Omental fat pad (tissue), 4 donors: ENCODE data around the gene NADK. TPM values are rescaled to one million over a fixed set of nuclear protein-coding genes. Genes with fewer than 3 reads are reported as not detected.
"Not testable (repeated sequence)": the region's sequence is repeated elsewhere in the genome, so short reads cannot be mapped to it uniquely, and the experiment has no call there.

Experiments used
- ATAC-seq: fragments of 150-250 bp; one replicate; pipeline ENCODE4 v1.9.1; 2016; ENCODE audit warnings: mild to moderate bottlenecking, moderate library complexity; ENCODE audit not compliant: low FRiP score
- DNase-seq: peaks from one replicate; pipeline ENCODE4 v3.0.0-alpha.2; 2019; ENCODE audit warnings: low spot score
- total RNA-seq, 4 donors: library from RNA; depleted of rRNA; stranded (reverse); fragments of >200 nt; gene quantifications; one replicate each; pipeline ENCODE4 v1.1.0, GENCODE V29; 2016
- TF ChIP-seq, protein P1 (sequence below), 3 donors: fragments of 450-650 bp; IDR thresholded peaks; one replicate each; pipeline ENCODE4 v1.5.1; 2016 to 2017; ENCODE audit warnings: antibody characterized with exemption in 3 of 3, mild to moderate bottlenecking in 3 of 3, moderate library complexity in 2 of 3

NADK gene
- total RNA-seq, 4 donors from 2014 or later = 97.2 to 136 (median 114) TPM

- no peak for DNase-seq
- ATAC-seq = no peak
- TF ChIP-seq, protein P1, sequence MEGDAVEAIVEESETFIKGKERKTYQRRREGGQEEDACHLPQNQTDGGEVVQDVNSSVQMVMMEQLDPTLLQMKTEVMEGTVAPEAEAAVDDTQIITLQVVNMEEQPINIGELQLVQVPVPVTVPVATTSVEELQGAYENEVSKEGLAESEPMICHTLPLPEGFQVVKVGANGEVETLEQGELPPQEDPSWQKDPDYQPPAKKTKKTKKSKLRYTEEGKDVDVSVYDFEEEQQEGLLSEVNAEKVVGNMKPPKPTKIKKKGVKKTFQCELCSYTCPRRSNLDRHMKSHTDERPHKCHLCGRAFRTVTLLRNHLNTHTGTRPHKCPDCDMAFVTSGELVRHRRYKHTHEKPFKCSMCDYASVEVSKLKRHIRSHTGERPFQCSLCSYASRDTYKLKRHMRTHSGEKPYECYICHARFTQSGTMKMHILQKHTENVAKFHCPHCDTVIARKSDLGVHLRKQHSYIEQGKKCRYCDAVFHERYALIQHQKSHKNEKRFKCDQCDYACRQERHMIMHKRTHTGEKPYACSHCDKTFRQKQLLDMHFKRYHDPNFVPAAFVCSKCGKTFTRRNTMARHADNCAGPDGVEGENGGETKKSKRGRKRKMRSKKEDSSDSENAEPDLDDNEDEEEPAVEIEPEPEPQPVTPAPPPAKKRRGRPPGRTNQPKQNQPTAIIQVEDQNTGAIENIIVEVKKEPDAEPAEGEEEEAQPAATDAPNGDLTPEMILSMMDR (IDR thresholded peaks at IDR 0.05) = no peak
Measured at GRCh38 chr1:1753607-1754005, 24.7 kb downstream of the NADK start.

- ATAC-seq (no peak), DNase-seq (no peak)
- TF ChIP-seq, protein P1 (IDR thresholded peaks at IDR 0.05) = no peak
Measured at GRCh38 chr1:1752636-1753606, 25.3 kb downstream of the NADK start.

GRCh38 chr1:1752190-1752589, 26.1 kb downstream of the NADK start:
- DNase-seq (no peak), ATAC-seq (no peak)
- TF ChIP-seq, protein P1 (IDR thresholded peaks at IDR 0.05) = no peak

DNA sequence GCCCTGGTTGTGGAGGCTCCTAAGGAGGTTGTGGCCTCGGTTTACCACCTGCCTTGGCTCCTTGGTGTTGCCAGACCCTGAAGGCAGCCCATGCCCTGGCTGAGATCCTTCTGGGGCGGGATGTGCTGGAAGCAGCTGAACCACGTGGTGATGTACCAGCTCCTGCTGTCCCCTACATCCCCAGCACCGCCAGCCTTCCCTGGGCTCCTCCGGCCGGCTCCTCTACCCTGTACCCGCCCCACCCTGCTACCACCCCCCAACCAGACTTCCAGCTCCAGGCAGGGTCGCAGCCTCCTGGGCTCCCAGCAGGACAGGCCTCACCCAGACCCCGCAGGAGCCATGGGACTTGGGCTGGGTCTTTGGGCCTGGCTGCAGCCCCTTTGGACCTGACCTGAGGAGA, 28.3 kb downstream of the NADK start:
- ATAC-seq, DNase-seq: not testable (repeated sequence)

GRCh38 chr1:1748686-1749321, 29.5 kb downstream of the NADK start:
- TF ChIP-seq, protein P1 (IDR thresholded peaks at IDR 0.05) = no peak
- DNase-seq = no peak
- no peak for ATAC-seq

DNA sequence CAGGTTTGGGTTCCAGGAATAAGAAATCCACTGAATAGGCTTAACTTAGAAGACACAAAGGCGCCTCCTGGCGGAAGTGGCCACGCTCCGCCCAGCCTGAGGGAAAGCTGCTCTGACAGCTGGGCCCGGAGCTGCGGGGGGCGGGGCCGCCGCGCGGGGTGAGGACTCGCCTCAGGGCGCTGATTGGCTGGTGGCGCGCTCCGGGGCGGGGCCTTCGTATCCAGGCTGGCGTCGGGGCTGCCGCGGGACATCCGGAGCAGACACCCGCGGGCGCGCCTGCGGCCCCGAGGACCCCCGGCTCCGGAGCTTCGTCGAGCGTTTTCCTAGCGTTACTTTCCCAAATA, 31.7 kb downstream of the NADK start:
- DNase-seq = not testable (repeated sequence)
- ATAC-seq = peak; percentile 93

- not testable (repeated sequence) for DNase-seq
- ATAC-seq = peak; percentile 98
Measured at GRCh38 chr1:1745651-1746565, 32.4 kb downstream of the NADK start.

DNA sequence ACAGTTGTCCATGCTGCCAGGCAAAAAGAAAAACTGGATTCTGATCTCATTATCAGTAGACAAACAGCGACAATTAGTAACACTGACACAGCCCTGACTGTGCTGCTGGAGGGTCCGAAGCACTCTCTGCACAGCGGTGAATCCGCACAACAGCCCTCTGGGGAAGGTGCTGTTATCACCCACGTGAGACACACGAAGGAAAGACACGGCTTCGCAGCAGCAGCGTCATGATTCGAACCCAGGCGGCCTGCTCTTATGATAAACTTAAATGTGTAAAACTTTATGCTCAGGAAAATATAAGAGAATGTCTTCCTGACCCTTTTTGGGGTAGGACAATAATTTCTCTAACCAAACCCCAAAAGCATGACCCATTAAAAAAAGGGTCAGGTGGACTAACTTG, 35.7 kb downstream of the NADK start:
- DNase-seq, ATAC-seq: not testable (repeated sequence)

- DNase-seq = not testable (repeated sequence)
- peak; percentile 24 for ATAC-seq
Measured at GRCh38 chr1:1741013-1741412, 37.3 kb downstream of the NADK start.

DNA sequence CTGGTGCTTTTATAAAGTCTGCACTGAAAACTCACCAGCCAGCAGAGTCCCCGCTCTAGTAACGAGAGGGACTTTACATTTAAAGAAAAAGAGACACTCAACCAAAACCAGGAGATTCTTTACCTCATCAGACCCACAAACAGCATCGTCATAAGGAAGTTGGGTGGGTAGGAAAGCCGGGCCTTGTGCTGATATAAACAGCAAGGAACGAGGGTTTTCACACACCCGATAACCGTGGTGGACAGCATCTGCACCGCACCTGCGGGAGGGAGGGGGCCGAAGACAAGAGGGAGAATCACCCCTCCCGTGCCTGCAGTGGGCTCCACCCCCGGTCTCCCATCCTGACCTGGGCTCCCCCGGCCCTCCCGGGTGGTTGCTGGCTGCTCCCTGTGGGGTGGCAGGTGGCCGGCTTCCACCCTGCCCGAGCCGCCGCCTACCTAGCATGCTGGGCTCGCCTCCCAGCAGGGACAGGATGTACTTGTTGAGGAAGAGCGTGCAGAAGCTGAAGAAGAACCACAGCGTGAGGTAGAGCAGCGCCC, 39.4 kb downstream of the NADK start:
- not testable (repeated sequence) for ATAC-seq, DNase-seq

DNA sequence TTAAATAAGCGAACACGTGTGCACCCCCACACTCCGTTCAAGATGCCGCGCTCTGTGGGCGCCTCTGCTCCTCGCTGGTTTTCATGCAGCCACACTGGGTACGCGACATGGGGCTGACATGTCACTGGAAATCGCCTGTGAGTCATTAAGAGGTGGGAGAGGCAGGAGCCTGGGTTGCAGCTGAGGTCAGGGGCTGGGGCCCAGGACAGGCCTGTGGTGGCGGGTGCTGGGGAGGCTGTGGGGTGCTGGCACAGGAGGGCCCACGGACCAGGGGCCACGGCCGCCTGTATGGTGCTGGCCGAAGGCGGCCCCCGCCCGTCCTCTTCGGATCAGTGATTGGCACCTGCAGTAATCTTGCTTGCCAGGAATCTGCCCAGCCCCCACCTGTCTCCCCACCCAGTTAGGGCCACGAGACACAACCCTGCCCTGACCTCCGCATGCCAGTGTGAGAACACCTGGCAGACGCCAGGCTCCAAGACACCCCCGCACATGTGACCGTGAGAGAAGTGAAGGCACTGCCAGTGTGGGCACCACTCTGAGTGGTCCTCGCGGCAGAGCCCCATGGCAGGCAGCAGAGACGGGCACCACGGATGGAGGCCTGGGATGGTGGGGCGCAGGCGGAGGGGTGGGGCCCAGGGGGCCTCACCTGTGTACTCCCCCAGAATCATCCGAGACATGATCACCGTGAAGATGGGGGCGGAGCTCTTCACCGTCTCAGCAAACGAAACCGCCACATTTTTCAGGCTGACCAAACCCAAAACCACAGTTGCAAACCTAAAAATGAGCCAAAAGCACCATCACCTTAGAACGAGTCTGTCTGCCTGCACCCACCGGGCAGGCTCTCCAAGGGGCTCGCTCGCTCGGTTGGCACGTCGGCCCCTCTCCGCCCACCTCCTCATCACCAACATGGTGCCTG, 40.3 kb downstream of the NADK start:
- not testable (repeated sequence) for ATAC-seq, DNase-seq
